ENCODE measurements around the gene WDR7.

The WDR7 gene

DNA sequence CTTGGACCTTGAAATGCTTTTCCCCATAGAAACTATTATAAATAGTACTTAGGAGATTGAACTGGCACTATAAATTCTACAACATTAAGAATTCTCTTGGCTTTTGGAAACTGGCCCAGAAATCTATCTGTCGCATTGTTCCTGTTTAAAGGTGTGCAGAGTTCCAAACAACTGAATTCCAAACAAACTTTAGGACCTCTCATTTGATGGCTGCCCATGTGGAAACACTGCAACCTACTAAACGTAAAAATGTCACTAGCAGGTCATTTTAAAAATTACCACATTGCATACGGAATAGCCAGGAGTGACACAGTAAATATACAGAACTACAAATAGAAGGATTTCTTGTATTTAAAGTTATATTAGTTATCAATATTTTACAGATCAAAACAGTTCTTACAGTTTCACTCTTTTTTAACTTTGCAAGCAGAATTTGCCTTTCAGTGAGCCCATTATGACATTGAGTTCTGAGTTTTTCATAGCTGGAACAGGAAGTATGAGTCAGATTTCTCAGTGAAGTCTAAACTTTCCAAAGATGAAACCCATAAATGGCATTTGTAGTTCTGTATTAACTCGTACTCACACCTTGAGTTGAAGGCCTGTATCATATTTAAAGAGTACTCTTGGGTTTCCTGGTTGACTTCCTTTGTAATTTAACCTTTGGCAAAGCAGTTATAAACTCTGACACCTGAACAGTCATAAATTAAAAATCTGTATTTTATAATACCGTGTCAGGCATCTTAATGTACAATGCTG lies 353.4 kb downstream of the WDR7 start:
- no peak for DNase-seq

DNA sequence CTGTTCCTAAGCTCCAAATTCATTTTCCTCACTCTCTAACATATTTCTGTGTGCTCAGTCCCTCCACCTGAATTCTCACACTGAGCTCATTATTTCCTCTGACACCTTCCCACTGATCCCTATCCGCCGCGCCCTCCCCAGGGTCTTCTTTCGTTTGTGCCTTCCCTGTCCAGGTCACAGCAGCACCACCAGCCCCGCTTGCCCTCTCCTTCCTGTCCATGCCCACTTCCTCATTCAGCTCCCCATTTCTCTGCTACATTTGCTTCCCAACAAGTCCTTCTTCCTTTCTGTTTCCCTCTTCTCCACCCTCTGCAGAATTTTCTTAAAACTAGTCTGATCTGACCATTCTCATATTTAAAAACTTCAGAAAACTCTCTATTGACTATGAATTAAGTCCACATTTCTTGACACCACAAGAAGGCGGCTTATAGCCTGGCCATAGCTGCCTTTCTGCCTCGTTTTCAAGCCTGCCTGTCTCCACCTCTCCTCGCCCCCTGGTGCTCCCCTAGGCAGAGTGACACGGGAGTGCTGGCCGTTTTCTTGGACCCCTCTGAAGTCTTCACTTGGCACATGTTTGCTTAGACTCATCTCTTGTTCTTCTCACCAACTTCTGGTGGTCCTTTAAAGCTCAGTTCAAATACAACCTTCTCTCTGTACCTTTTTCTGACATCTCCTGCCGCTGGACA lies 357.0 kb downstream of the WDR7 start:
- no peak for DNase-seq

DNA sequence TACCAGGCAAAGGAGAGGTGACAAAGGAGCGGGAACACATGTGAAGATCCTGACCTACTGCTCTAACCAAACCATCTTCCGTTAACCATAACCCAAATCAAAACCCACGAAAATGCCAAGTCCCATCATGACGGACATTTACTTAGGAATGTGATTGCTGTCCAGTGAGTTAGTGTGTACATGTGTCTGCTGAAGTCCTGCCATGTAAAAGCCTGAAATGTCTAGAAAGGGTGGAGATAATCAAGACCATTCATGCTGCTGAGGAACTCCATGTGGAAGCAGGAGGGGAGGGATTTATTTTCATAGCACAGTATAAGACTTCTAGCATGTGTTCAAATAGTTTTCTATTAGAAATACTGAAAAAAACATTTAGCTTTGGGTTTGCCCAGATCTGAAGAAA lies 358.7 kb downstream of the WDR7 start:
- no peak for DNase-seq

DNA sequence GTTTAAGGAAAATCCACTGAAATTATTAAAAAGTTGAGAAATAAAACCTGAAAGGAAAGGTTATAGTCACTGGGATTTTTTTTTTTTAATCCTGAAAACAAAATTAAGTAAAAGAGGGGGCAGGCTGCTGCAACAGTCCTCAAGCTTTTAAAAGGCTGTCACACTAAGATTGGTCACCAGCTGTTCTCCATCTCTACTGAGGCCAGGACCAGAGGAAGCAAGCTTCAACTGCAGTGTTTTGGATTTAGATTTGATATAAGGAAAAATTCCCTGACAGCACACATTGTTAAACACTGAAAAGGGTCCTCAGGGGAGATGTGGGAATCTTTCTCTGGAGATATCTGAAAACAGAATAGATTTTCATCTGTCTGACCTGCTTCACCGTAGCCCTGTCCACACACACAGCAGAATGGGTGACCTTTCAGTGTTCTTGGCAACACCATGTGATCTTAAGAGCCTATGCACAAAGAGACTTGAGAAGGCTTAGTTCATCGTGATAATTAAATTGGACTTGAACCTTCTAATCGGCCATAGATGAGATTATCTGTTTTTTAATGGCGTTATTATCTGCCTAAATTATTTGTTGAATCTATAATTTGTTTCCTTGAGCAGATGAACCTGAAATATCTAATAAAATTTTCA lies 363.7 kb downstream of the WDR7 start:
- DNase-seq = no peak

DNA sequence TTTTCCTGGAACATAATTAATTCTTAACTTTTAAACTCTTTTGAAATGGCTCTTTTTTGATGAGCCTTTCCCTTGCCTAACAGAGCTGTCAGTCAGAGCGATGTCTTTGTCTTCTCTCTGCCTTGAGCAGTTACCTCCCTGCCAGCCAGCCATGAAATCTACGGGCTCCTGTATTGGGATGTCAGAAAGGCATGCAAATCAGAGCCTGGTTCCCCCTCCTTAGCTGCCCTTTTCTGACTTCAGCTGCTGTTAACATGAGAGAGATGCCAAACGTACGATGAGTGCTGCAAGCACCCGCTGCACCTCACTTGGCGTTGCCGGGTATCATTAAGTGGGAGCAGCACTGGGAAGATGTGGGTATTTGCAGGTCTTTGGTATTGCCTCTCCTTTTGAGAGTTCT lies 364.3 kb downstream of the WDR7 start:
- DNase-seq = no peak

DNA sequence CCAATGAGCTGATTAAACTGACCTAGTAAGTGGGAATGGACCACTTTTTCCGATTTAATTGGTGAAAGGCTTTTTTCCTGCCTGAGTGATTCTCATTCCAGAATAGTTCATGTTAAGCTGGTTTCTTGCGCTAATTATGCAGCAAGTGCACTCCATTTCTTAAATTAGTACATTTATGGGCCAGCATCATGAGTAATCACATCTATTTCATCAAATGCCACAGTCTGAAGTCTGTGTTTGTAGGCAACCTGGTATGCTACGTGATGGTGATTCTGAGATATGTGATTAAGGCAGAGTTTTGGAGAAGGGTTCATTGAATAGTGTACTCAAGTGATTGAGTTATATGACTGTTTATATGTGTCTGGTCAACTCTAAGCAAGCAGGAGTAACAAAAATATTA lies 367.7 kb downstream of the WDR7 start:
- DNase-seq = no peak

DNA sequence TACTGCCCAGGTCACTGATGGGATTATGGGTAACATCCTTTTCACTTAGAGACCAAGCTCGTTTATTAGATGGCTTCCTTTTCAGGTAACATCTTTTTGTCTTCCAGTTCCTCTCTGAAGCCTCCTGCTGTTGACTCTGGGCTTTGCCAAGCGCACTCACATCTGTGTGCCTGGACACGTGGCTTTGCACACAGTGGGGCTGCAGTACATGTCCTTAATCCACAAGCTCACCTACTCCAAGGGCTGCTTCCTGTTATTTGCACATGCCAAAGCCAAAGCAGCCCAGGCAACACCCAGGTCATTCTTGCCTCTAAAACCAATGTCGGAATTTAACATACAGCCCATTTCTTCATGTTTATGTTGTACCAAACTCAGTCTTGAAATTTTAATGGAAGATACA lies 371.6 kb downstream of the WDR7 start:
- DNase-seq = no peak

DNA sequence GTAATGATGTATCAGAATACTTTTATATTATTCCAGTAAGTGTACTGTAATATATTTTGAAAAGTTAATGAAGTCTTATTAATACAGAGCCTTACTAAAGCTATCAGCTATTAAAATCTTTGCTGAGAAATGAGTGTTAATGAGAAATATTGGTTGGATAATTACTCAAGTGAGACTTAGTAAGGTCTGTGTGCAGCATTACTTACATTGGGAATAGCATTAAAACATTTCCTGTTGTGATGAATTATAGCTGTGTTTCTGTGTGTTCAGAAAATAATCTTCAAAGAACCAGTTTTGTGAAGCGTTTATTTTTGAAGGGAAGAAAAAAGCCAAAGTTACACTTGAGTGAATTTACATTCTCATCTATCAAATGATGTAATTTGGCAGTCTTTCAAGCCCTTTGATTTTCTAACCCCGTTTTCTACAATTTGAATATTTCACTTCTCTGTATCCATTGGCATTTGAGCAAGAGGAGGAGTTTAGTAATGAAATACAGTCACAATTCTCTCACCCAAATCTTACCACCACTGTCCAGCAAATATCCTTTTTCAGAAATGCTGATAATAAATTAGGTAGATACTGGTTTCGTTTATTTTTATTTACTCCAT lies 372.2 kb downstream of the WDR7 start:
- DNase-seq = no peak

DNA sequence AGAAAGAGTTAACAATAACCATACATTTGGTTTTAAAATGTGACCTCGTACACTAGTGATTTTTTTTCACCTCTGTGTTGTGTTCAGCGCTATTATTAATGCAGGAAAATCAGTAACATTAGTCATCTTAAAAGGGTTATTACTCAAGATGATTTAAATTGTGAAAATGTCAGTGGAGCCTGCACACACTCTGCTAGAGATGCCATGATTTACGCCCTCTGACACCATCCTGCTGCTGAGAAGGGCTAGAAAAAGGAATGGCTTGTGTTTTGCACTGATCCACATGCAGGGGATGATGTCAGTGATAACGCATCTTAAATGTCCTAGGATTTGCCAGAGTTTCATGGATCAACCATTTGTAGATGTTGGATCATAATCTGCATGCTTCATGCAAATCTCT lies 374.4 kb downstream of the WDR7 start:
- no peak for DNase-seq

DNA sequence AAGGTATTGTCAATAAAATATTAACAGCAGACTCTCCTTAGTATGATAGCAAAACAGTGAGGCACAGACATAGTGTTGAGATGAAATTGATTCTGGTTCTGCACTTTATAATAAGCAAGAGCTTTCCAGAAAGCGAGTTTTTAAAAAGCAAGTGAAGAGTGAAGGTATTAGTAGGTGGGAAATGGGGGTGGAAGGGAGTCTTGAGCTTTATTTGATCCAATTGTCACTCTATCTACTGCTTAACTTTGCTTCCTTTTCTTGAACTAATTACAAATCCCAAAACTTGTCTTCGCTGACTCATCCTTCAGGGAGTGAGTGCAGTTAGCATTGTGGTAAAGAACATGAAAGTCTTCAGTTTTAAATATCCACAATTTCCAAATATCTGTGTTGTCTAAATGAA lies 375.2 kb downstream of the WDR7 start:
- DNase-seq = no peak

DNA sequence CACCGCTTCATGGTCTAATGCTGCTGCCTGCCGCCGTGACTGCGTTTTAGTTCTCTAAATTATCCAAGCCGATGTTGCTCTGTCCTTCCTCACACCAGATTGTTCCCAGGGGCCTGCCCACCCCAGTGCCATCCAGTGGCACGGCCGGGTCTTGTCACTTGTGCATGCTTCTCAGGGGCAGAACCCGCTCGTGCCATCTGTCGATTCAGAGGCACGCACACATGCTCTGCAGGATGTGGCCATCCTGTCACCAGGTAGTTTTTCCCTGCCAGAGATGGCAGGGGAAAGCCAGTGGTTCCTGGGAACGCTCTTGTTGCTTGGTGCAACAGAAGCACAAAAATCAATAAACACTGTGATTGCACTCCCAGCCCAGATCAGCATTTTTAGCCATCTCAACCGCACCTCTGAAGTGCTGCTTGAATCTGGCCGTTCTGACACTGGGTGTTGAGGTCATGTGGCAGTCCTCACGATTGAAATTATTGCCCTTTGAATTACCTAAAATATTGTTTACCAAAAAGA lies 376.1 kb downstream of the WDR7 start:
- DNase-seq = no peak

DNA sequence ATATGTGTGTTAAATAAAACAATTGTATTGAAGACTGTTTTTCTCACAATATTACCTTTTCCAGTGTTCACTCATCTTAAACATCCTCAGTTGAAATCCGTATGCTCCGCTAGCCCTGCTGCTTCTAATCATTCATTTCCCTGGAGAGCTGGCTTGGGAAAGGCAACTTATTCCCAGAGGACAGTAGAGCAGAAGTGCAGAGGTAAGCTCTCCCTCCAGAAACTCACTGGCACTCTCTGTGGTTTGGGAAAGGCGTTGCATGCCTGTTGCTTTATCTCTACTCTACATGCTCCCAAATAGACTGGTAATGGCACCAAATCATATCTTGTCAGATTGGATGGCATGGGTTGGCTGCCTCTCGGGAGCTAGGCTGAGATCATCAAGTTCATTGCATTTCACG lies 378.6 kb downstream of the WDR7 start:
- DNase-seq = no peak

DNA sequence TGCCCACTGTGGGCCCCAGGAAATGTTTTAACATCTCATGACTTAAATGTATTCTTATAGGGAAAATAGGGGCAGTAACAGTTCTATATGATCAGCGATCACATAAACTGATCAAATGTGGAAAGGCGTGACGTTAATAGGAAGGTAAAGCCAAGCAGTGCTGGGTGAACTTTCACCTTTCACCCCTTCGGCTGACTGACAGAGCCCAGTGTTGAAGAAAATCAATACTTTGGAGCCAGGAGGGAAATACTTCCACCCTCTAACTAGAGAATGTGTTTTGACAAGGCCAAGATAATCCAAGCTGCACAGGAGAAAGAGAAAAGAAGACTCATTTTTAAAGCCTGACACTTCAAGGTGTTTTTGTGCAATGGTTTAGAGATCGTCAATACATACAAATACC lies 379.3 kb downstream of the WDR7 start:
- DNase-seq = no peak

DNA sequence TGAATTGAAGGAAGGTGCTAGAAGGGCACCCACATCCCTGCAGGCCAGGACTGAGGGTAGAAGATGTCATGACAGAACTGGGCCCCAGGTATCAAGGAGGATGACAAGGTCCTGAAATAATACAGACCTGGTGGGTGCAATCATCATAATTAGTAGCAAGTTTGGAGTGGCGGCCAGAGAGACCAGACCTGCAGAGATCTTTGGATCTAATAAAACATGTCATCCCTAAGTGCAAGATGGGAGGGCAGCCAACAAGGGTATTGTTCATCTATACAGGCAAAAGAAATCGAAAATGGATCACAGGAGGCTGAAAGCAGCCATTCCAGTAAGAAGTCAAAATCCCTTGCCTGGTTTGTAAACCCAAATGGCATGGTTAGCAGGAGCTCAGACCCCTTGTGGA lies 384.4 kb downstream of the WDR7 start:
- no peak for DNase-seq

DNA sequence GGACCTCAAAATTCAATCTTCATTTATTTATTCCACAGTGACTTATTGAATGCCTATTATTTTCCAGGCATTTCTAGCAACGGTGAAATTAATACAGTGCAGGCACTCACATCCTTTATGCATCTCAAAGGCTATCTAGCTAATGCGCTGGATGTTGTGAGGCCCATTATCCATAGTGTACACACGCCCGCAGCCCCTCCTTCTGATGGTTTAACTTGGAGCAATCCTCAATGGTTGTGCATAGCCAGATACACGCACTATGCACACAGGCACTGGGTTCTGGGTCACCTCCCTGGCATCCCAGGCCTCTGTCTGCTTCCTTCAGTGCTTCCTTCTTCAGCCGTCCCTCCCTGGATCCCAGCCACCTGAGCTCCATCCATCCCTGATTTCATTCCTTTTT lies 387.2 kb downstream of the WDR7 start:
- DNase-seq = no peak

DNA sequence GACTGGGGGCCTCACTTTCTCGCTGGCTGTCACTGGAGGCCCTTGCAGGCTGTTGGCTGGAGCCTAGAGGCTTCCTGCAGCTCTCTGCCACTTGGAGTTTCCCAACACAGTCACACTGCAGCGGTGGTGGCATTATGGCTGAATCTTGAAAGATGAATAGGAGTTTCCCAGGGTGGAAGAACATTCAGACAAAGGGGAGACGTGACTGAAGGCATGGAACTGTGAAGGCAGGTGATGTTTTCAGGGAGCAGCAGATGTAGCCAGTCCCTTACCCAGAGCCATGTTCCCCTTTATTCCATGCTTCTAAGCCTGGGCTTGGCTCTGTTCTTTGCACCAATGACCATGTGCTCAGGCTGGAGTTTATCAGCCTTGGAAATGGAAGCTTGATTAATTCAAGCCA lies 389.0 kb downstream of the WDR7 start:
- DNase-seq = no peak

DNA sequence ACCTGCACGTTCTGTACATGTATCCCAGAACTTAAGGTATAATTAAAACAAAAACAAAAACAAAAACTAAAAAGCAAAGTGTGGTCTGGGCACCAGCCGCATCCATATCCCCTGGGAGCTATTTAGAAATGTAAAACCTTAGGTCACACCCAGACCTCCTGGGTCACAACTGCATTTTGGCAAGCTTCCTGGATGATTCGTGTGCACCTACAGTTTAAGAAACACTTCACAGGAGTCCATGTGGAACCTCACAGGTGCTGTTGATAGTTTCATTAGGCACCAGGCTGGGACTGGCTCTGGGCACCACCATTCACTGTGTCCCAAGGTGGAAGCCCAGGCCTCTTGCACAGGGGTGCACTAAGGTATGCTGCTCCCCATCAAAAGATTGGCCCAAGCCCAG lies 392.1 kb downstream of the WDR7 start:
- DNase-seq = no peak

DNA sequence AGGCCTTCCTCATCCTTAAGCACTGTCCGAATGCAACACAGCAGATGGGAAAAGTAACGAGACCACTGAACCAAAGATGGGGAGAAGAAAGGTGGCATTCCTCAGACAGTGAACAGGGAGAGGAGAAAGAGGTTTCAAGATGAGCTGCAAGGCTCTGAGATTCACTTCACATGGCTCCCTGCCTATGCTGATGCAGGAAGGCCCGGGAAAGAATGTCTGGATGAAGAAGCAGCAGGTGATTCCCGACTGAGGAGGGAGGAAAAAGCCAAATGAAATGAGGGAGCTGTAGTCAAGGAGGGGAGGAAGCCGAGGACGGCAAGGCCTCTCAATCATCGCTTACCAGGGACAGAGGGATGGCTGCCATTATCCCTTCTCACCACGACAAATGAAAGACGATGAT lies 397.2 kb downstream of the WDR7 start:
- no peak for DNase-seq

DNA sequence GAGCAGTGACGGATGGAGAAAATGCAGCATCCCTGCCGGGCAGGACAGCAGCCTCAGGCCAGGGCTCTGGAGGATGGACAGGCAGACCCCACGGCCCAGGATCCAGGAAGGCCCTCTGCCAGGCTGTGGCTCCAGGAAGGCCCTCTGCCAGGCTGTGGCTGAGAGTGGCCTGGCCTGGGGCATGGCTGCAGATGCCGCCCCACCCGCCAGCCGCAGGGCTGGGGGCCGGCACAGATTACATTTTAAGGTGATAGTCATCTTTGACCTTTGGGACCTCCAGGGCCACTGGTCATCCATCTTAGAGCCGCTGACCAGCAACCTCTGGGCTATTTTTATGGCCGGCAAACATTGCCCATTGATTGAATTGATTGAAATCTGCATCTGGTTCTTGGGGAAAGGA lies 397.7 kb downstream of the WDR7 start:
- DNase-seq = no peak

DNA sequence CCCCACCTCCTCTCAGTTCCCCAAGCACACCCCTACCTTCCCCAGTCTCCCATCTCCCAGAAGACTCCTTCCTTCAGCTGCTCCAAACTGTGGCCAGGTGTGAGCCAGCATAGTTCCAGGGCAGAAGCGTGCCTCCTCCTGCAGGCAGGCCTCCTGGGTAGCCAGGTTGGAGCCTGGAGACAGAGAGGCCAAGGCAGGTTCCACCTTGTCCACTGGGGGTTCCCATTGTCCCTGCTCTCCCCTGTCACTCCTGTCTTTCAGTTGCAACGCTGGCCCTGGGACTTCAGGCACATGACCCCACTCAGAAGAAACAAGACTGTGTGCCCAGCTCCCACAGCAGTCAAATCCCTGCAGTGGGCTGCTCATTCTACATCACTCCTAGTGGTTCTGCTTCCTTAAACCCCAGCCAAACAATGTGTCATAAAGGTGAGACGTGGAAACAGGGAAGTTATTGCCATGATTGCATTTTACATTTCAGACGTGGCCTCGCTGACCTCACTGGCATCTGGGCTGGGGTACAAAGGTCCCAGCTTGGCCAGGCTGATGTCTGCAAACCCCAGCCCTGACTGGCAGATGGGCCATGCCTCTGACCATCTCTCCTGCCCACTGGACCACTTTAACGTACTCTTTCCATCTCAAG lies 399.3 kb downstream of the WDR7 start:
- no peak for DNase-seq

DNA sequence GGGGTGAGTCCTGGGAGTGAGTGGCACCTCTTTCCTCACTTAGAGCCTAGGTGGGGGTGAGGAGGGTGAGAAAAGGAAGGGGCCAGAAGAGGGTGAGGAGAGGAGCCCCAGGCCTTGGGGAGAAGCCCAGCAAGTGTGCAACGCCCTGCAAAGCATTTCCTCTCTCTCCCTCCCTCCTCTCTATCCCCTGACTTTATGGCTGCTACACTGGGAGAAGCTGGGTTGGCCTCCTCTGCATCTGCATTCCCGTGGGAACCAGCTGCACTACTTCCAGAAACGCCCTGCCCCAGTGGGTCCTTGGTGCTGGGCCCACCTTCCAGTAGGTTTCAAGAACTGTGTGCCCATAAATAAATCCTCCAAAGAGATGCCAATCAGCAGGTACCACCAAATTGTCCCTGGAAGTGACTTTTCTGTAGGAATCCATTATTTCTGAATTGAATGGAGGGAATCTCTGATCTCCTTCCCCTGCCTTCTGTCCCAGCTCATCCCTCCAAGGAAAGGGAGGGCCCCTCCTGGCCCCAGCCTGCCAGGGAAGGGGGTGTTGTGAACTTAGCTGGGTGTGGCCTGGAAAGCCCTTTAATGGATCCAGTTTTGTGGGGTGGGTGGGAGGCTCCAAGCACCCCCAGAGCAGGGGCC lies 400.0 kb downstream of the WDR7 start:
- no peak for DNase-seq

DNA sequence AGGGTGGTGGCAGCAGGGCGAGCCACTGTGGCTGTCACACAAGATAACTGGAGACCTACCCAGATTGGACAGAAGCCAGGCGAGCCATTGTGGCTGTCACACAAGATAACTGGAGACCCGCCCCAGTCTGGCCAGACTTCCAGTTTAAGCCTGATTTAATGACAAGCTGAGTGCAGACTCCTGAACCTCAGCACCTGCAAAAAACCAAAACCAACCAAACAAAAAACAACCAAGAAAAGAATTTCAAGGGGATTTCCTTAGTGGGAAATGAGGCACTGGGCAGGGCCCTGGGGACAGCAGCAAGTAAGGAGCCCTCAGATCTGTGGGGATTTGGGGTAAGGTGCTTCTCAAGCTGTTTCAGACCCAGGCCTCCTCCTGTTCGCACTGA lies 400.5 kb downstream of the WDR7 start:
- no peak for DNase-seq

DNA sequence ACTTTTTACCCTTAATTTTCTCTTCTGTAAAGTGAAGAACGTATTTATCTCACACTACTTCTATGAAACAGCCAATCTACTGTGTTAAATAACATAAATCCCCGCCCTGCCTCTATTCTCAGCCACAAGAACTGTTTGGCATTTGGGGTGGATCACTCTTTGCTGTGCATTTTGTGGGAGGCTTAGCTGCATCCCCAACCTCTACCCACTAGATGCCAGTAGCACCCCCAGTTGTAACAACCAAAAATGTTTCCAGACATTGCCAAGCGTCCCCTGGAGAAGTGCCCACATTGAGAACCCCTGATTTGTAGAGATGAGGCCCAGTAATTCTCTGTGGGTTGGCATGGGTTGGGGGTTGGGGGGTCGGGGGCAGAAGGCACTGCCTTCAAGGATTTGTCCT lies 401.0 kb downstream of the WDR7 start:
- no peak for DNase-seq
